CD4-positive, alpha-beta T cell (primary cell): ENCODE results near the gene ACADSB. TPM values are rescaled to one million over a fixed set of nuclear protein-coding genes. Genes with fewer than 3 reads are reported as not detected.

Experiments
- ATAC-seq: fragments of 200-7000 bp; cut with Tn5 transposase; one replicate; pipeline ENCODE4 v1.10.0; 2022; ENCODE audit warnings: mild to moderate bottlenecking; ENCODE audit not compliant: poor library complexity
- CTCF ChIA-PET: fragments of 350-600 bp; sonication (Branson Sonifier 250); formaldehyde crosslinking; loops from one replicate; lab custom pipeline; 2021; ENCODE audit warnings: antibody characterized with exemption, inconsistent platforms; lab: Charles Lee
- POLR2A ChIA-PET: fragments of 350-600 bp; sonication (Branson Sonifier 250); formaldehyde crosslinking; loops from one replicate; lab custom pipeline; 2021; ENCODE audit warnings: antibody characterized with exemption, inconsistent platforms; lab: Charles Lee
- DNase-seq, 14 experiments: peaks; one replicate each; pipeline ENCODE4 v3.0.0-alpha.2; 2013 to 2020; ENCODE audit warnings: mixed read lengths in 2 of 14
- H3K27ac ChIP-seq, 2 donors: one replicate each; pipeline versions ENCODE4 v1.5.1 to v1.7.0; 2013; ENCODE audit warnings: low read length in 2 of 2, low read depth in 1 of 2, mild to moderate bottlenecking in 1 of 2
- H3K27me3 ChIP-seq, 2 experiments: 1 replicate in 1 of 2; 2 replicates in 1 of 2; pipeline versions ENCODE4 v1.6.1 to v1.7.0; 2013; ENCODE audit warnings: low read length in 2 of 2, control low read depth in 1 of 2, mild to moderate bottlenecking in 1 of 2, moderate library complexity in 1 of 2; ENCODE audit not compliant: insufficient read depth in 2 of 2, control insufficient read depth in 1 of 2
- H3K36me3 ChIP-seq: one replicate; pipeline ENCODE4 v1.6.1; 2013; ENCODE audit warnings: low read length, control low read depth; ENCODE audit not compliant: insufficient read depth
- H3K4me1 ChIP-seq: one replicate; pipeline ENCODE4 v1.6.1; 2013; ENCODE audit warnings: low read length, control low read depth; ENCODE audit not compliant: insufficient read depth
- H3K4me3 ChIP-seq: one replicate; pipeline ENCODE4 v1.5.1; 2013; ENCODE audit warnings: mild to moderate bottlenecking, low read length, moderate library complexity
- H3K9me3 ChIP-seq, 2 experiments: 1 replicate in 1 of 2; 2 replicates in 1 of 2; pipeline versions ENCODE4 v1.6.1 to v1.7.0; 2013; ENCODE audit warnings: low read length in 2 of 2, mild to moderate bottlenecking in 2 of 2, control low read depth in 1 of 2, moderate library complexity in 1 of 2; ENCODE audit not compliant: control insufficient read depth in 1 of 2, insufficient read depth in 1 of 2
- H3K27ac Mint-ChIP-seq: one replicate; pipeline ENCODE4 v1.8.0; 2020; ENCODE audit warnings: mixed read lengths
- H3K27me3 Mint-ChIP-seq: one replicate; pipeline ENCODE4 v1.8.0; 2021; ENCODE audit warnings: mixed read lengths
- H3K36me3 Mint-ChIP-seq: one replicate; pipeline ENCODE4 v1.8.0; 2021; ENCODE audit warnings: low read depth, mixed read lengths
- H3K4me1 Mint-ChIP-seq: one replicate; pipeline ENCODE4 v1.8.0; 2021; ENCODE audit warnings: low read depth, mixed read lengths
- H3K4me3 Mint-ChIP-seq: one replicate; pipeline ENCODE4 v1.8.0; 2020; ENCODE audit warnings: mild to moderate bottlenecking, mixed read lengths
- H3K9me3 Mint-ChIP-seq: one replicate; pipeline ENCODE4 v1.8.0; 2020; ENCODE audit warnings: mixed read lengths
- intact Hi-C, 2 experiments: fragments of 100-400 bp; cut with DNase I in 1 of 2; cut with micrococcal nuclease in 1 of 2; formaldehyde crosslinking; loops; one replicate each; pipeline versions ENCODE4 v1.15.1 to v1.9.0; 2023 to 2025; cut with DNase I, micrococcal nuclease
- total RNA-seq, 174 experiments: library from RNA in 2 of 174; stranded (reverse) in 2 of 174; gene quantifications; one replicate each; pipeline ENCODE4 v1.2.3 and lab custom pipeline; 2021 to 2026
- TF ChIP-seq, protein P1 (sequence below): fragments of 200-600 bp; IDR thresholded peaks from one replicate; pipeline ENCODE4 v1.8.0; 2022; ENCODE audit warnings: antibody characterized with exemption, mild to moderate bottlenecking

Gene ACADSB
- total RNA-seq, 2 experiments from 2014 or later: 16.6 to 17.9 TPM

DNA sequence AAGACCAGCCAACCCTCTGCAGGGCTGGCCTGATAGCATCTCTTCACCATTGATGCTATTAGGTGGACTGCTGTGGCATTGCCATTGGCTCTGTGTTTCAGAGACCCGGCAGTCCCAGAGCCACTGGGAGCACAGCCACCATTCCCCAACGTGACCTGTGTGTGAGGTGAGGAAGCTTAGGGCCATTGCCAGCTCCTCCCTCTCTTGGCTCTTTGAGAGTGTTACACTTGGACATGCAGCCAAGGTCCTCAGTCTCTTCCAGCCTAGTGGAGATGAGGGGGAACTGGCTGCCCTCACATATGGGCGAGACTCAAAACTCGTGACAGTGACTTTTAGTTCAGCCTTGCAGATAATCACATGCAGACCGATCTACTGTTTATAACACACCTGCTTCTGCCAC lies 87.6 kb downstream of the ACADSB start:
- H3K27ac Mint-ChIP-seq: no peak overlapping the region
- ATAC-seq (no peak), DNase-seq (no peak)
- no peaks in the 10 kb centered on the region for H3K36me3 Mint-ChIP-seq
- H3K4me3 Mint-ChIP-seq: no peak overlapping the region
- H3K4me1 Mint-ChIP-seq: no peaks in the 10 kb centered on the region
- H3K27ac ChIP-seq: no peak overlapping the region
- no peaks in the 10 kb centered on the region for H3K9me3 ChIP-seq
- no peaks in the 10 kb centered on the region for H3K9me3 Mint-ChIP-seq
- peaks cover 23% of the 10 kb centered on the region for H3K27me3 Mint-ChIP-seq
- H3K27me3 ChIP-seq: peaks cover 4 to 9% of the 10 kb centered on the region in 2 experiments
- H3K4me1 ChIP-seq: no peaks in the 10 kb centered on the region
- no peak overlapping the region for H3K4me3 ChIP-seq
- intact Hi-C loops: no loop called here
- ChIA-PET CTCF (no interaction called here), POLR2A (no interaction called here)
- TF ChIP-seq, protein P1, sequence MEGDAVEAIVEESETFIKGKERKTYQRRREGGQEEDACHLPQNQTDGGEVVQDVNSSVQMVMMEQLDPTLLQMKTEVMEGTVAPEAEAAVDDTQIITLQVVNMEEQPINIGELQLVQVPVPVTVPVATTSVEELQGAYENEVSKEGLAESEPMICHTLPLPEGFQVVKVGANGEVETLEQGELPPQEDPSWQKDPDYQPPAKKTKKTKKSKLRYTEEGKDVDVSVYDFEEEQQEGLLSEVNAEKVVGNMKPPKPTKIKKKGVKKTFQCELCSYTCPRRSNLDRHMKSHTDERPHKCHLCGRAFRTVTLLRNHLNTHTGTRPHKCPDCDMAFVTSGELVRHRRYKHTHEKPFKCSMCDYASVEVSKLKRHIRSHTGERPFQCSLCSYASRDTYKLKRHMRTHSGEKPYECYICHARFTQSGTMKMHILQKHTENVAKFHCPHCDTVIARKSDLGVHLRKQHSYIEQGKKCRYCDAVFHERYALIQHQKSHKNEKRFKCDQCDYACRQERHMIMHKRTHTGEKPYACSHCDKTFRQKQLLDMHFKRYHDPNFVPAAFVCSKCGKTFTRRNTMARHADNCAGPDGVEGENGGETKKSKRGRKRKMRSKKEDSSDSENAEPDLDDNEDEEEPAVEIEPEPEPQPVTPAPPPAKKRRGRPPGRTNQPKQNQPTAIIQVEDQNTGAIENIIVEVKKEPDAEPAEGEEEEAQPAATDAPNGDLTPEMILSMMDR: no peak
- no peaks in the 10 kb centered on the region for H3K36me3 ChIP-seq

DNA sequence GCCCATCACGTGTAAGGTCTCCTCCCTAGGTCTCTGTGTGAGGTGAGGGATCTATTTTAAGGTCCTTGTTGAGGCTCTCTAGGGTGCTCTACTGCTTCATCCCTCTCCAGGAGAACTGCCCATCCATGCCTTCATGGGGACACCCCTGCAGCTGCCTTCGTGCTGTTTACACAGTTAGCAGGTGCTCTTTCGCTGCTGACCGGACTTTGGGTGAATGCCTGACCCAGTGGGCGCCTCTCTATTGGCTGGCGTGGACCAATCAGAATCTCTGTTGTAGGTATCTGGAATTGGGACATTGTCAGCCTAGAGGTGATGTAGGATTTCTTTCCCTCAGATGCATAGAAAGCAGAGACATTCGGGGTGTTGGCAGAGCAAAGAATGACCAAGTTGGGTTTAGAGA lies 88.2 kb downstream of the ACADSB start:
- H3K36me3 ChIP-seq: no peaks in the 10 kb centered on the region
- Mint-ChIP-seq H3K27me3 (peaks cover 23% of the 10 kb centered on the region), H3K4me3 (no peak overlapping the region), H3K36me3 (no peaks in the 10 kb centered on the region), H3K27ac (no peak overlapping the region), H3K4me1 (no peaks in the 10 kb centered on the region), H3K9me3 (no peaks in the 10 kb centered on the region)
- peaks cover 4 to 9% of the 10 kb centered on the region in 2 experiments for H3K27me3 ChIP-seq
- ChIA-PET POLR2A (no interaction called here), CTCF (no interaction called here)
- H3K9me3 ChIP-seq: no peaks in the 10 kb centered on the region
- DNase-seq (no peak), ATAC-seq (no peak)
- no peak overlapping the region for H3K4me3 ChIP-seq
- no peaks in the 10 kb centered on the region for H3K4me1 ChIP-seq
- intact Hi-C loops: no loop called here
- no peak overlapping the region for H3K27ac ChIP-seq
- TF ChIP-seq, protein P1: no peak

DNA sequence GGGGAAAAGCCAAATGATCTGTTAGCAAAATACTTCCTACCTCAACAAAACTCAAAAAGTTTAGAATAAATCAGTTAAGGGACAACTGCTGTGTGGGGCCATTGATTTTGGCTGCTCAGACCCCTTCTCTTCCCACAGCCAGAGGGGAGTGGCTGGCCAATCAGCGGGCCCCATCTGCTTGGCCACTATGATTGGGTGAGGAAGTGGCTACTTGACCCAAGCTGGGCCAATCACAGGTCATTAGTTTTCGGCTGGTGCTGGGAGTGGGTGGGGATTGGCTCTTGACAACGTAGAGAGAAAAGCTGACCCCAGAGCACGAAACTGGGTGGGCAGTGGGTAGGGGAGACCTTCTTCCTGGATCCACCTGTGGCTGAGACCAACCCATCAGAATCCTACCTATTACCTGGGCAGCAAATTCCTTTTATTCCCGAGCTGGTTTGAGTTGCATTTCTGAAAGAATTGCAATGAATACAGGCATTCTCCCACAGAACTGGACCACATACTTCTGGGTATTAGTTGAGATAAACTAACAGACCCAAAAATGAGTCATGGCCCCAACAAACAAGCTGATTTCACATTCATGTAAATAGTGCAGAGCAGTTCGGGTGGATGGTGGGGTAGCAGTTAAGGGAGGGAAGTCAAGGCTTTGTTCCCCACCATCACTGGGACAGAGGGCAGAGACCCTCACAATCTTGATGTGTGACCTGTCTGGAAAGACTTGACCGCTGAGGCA lies 91.4 kb downstream of the ACADSB start:
- ChIA-PET CTCF (no interaction called here), POLR2A (no interaction called here)
- no peaks in the 10 kb centered on the region for H3K4me1 ChIP-seq
- no peak overlapping the region for H3K27ac ChIP-seq
- no peak overlapping the region for H3K4me3 ChIP-seq
- H3K36me3 ChIP-seq: no peaks in the 10 kb centered on the region
- Mint-ChIP-seq H3K36me3 (no peaks in the 10 kb centered on the region), H3K27me3 (peaks cover 21% of the 10 kb centered on the region), H3K4me3 (no peak overlapping the region), H3K9me3 (no peaks in the 10 kb centered on the region), H3K27ac (no peak overlapping the region), H3K4me1 (no peaks in the 10 kb centered on the region)
- H3K9me3 ChIP-seq: no peaks in the 10 kb centered on the region
- TF ChIP-seq, protein P1: no peak
- intact Hi-C loops: no loop called here
- DNase-seq (no peak), ATAC-seq (no peak)
- peaks cover 0 to 6% of the 10 kb centered on the region in 2 experiments for H3K27me3 ChIP-seq
